Neuronal stem cell (in vitro differentiated cells): ENCODE results near the gene RRBP1.

Experiments
- DNase-seq: peaks from one replicate; pipeline ENCODE4 v3.0.0-alpha.2; 2013; ENCODE audit warnings: low spot score
- H2AFZ ChIP-seq: one replicate; pipeline ENCODE4 v1.6.1; 2013; ENCODE audit warnings: mild to moderate bottlenecking, low read length, inconsistent platforms
- H2AK5ac ChIP-seq: 2 replicates; pipeline ENCODE4 v1.6.1; 2013; ENCODE audit warnings: low read depth, mild to moderate bottlenecking, inconsistent platforms, low read length, moderate library complexity, mixed read lengths
- H2BK120ac ChIP-seq: 2 replicates; pipeline ENCODE4 v1.6.1; 2013; ENCODE audit warnings: low read depth, mild to moderate bottlenecking, inconsistent platforms, low read length, moderate library complexity, mixed read lengths
- H2BK12ac ChIP-seq: one replicate; pipeline ENCODE4 v1.6.1; 2013; ENCODE audit warnings: low read length, inconsistent platforms
- H2BK15ac ChIP-seq: 2 replicates; pipeline ENCODE4 v1.6.1; 2013; ENCODE audit warnings: mild to moderate bottlenecking, low read length, inconsistent platforms, mixed read lengths
- H2BK5ac ChIP-seq: one replicate; pipeline ENCODE4 v1.6.1; 2013; ENCODE audit warnings: inconsistent platforms, mild to moderate bottlenecking, low read length, moderate library complexity
- H3K14ac ChIP-seq: one replicate; pipeline ENCODE4 v1.6.1; 2013; ENCODE audit warnings: low read length, inconsistent platforms
- H3K18ac ChIP-seq: 2 replicates; pipeline ENCODE4 v1.6.1; 2013; ENCODE audit warnings: low read length, inconsistent platforms
- H3K23ac ChIP-seq: 2 replicates; pipeline ENCODE4 v1.6.1; 2013; ENCODE audit warnings: low read depth, mild to moderate bottlenecking, mixed read lengths, low read length, inconsistent platforms; ENCODE audit not compliant: poor library complexity
- H3K27ac ChIP-seq: replicated peaks from 3 replicates; pipeline ENCODE4 v1.5.1; 2013; ENCODE audit warnings: low read length, inconsistent platforms
- H3K27me3 ChIP-seq, 3 experiments: 2 replicates each; pipeline ENCODE4 v1.6.1; 2013; ENCODE audit warnings: low read length in 3 of 3, mild to moderate bottlenecking in 2 of 3, inconsistent platforms in 1 of 3, low read depth in 1 of 3, mixed read lengths in 1 of 3, moderate library complexity in 1 of 3; ENCODE audit not compliant: control insufficient read depth in 3 of 3, insufficient read depth in 3 of 3
- H3K36me3 ChIP-seq, 2 donors: replicated peaks in 1 of 2; 2 replicates each; pipeline ENCODE4 v1.6.1; 2013; ENCODE audit warnings: low read length in 2 of 2; ENCODE audit not compliant: control insufficient read depth in 2 of 2, insufficient read depth in 2 of 2
- H3K4ac ChIP-seq: 2 replicates; pipeline ENCODE4 v1.6.1; 2013; ENCODE audit warnings: inconsistent platforms, mild to moderate bottlenecking, low read length, moderate library complexity
- H3K4me1 ChIP-seq, 2 donors: 1 replicate in 1 of 2; 2 replicates in 1 of 2; pipeline ENCODE4 v1.6.1; 2013; ENCODE audit warnings: low read length in 2 of 2, low read depth in 1 of 2; ENCODE audit not compliant: control insufficient read depth in 2 of 2, insufficient read depth in 1 of 2
- H3K4me2 ChIP-seq: one replicate; pipeline ENCODE4 v1.6.1; 2013; ENCODE audit warnings: mild to moderate bottlenecking, low read length, inconsistent platforms; ENCODE audit not compliant: insufficient read depth, poor library complexity, severe bottlenecking
- H3K4me3 ChIP-seq, 2 donors: 2 replicates each; pipeline ENCODE4 v1.5.1; 2013; ENCODE audit warnings: low read length in 2 of 2, mild to moderate bottlenecking in 2 of 2, inconsistent platforms in 1 of 2, moderate library complexity in 1 of 2
- H3K79me1 ChIP-seq: one replicate; pipeline ENCODE4 v1.6.1; 2013; ENCODE audit warnings: low read depth, mild to moderate bottlenecking, inconsistent platforms, low read length, moderate library complexity
- H3K9ac ChIP-seq: one replicate; pipeline ENCODE4 v1.6.1; 2013; ENCODE audit warnings: mild to moderate bottlenecking, low read depth, low read length, inconsistent platforms; ENCODE audit not compliant: poor library complexity
- H3K9me3 ChIP-seq, 2 donors: replicated peaks in 1 of 2; 2 replicates each; pipeline versions ENCODE3 to v1.6.1; 2013; ENCODE audit warnings: low read length in 2 of 2, mild to moderate bottlenecking in 2 of 2, inconsistent platforms in 1 of 2, low read depth in 1 of 2, mixed read lengths in 1 of 2, moderate library complexity in 1 of 2; ENCODE audit not compliant: control insufficient read depth in 2 of 2, insufficient read depth in 1 of 2
- H4K8ac ChIP-seq: one replicate; pipeline ENCODE4 v1.6.1; 2013; ENCODE audit warnings: low read depth, mild to moderate bottlenecking, inconsistent platforms, low read length, moderate library complexity
- H4K91ac ChIP-seq: one replicate; pipeline ENCODE4 v1.6.1; 2013; ENCODE audit warnings: low read length, low read depth, mild to moderate bottlenecking, inconsistent platforms; ENCODE audit not compliant: poor library complexity
- WGBS, 2 donors: extraction: QIAGEN DNeasy Blood & Tissue Kit; methylation state at CpG; one replicate each; pipeline ENCODE4 v1.1.7; 2013; ENCODE audit warnings: missing lambda C conversion rate in 2 of 2, mixed read lengths in 1 of 2; ENCODE audit not compliant: insufficient read length in 2 of 2, insufficient replicate concordance in 1 of 2; ENCODE audit errors: extremely low coverage in 2 of 2; 5-methylcytosine and 5-hydroxymethylcytosine counted together

The RRBP1 gene

GRCh38 chr20:17723301-17723691 lies 41.3 kb upstream of the RRBP1 start:
- H3K4me3 ChIP-seq: no peak overlapping the region
- no peak overlapping the region for H2BK120ac ChIP-seq
- H3K9ac ChIP-seq: no peak overlapping the region
- no peak overlapping the region for H2BK12ac ChIP-seq
- H4K91ac ChIP-seq: no peak overlapping the region
- no peaks in the 10 kb centered on the region for H3K79me1 ChIP-seq
- H2AK5ac ChIP-seq: no peak overlapping the region
- H2BK15ac ChIP-seq: no peak overlapping the region
- H3K4me1 ChIP-seq: no peaks in the 10 kb centered on the region
- H3K18ac ChIP-seq: no peak overlapping the region
- no CpG with 5 or more reads among the region's 5 CpGs for WGBS, 2 donors
- no peak overlapping the region for H3K27ac ChIP-seq
- no peaks in the 10 kb centered on the region for H3K36me3 ChIP-seq
- no peak overlapping the region for H3K14ac ChIP-seq
- H3K23ac ChIP-seq: no peak overlapping the region
- H4K8ac ChIP-seq: no peak overlapping the region
- H3K4me2 ChIP-seq: no peak overlapping the region
- H2BK5ac ChIP-seq: no peak overlapping the region
- H3K4ac ChIP-seq: no peak overlapping the region
- H3K27me3 ChIP-seq: peaks cover 0 to 20% (median 0%) of the 10 kb centered on the region in 3 experiments
- no peak overlapping the region for H2AFZ ChIP-seq
- DNase-seq: no peak
- H3K9me3 ChIP-seq: peaks cover 0 to 4% of the 10 kb centered on the region in 2 donors

GRCh38 chr20:17722493-17723300 lies 40.7 kb upstream of the RRBP1 start:
- no peak overlapping the region for H2BK15ac ChIP-seq
- H2BK5ac ChIP-seq: no peak overlapping the region
- H3K27me3 ChIP-seq: peaks cover 0 to 20% (median 0%) of the 10 kb centered on the region in 3 experiments
- H3K4me1 ChIP-seq: no peaks in the 10 kb centered on the region
- H3K27ac ChIP-seq: no peak overlapping the region
- peaks cover 0 to 4% of the 10 kb centered on the region in 2 donors for H3K9me3 ChIP-seq
- H2AFZ ChIP-seq: no peak overlapping the region
- H3K14ac ChIP-seq: no peak overlapping the region
- no peak overlapping the region for H3K4me3 ChIP-seq
- no peak overlapping the region for H4K91ac ChIP-seq
- no peaks in the 10 kb centered on the region for H3K36me3 ChIP-seq
- H2BK120ac ChIP-seq: no peak overlapping the region
- H2BK12ac ChIP-seq: no peak overlapping the region
- no peak overlapping the region for H2AK5ac ChIP-seq
- WGBS, 2 donors: no CpG with 5 or more reads among the region's 14 CpGs
- H3K18ac ChIP-seq: no peak overlapping the region
- no peak overlapping the region for H4K8ac ChIP-seq
- H3K4ac ChIP-seq: no peak overlapping the region
- no peak for DNase-seq
- H3K23ac ChIP-seq: no peak overlapping the region
- H3K9ac ChIP-seq: no peak overlapping the region
- H3K79me1 ChIP-seq: no peaks in the 10 kb centered on the region
- H3K4me2 ChIP-seq: no peak overlapping the region

DNA sequence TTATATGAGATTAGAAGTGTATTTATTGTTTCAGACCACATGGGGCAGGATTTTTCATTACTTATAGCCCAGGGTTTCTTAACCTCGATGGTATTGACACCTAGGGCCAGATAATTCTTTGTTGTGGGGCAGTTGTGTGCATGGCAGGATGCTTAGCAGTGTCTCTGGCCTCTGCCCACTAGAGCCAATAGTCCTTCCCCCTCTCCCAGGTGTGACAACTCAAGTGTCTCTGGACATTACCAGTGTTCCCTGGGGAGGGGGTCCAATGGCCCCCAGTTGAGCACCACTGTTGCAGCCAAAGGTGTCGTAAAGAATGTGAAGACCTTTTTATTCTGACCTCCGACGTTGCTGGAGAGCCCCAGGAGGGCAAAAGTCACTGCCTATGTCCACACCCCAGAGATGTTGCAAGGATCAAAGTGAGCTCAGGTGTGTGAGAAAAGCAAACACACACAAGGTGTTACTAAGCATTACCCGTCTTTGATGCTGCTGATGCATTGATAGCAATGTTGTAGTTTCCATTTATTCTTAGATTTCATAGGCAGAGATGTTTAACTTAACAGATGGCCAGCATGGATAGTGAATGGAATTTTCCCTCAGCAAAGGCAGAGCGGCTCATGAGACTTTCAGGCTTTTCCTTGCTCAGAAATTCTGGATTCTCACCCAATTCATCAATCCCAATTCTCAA lies 39.9 kb upstream of the RRBP1 start:
- no peaks in the 10 kb centered on the region for H3K79me1 ChIP-seq
- H3K9me3 ChIP-seq: peaks cover 0 to 4% of the 10 kb centered on the region in 2 donors
- H3K18ac ChIP-seq: no peak overlapping the region
- H3K9ac ChIP-seq: no peak overlapping the region
- no peaks in the 10 kb centered on the region for H3K4me1 ChIP-seq
- no peak for DNase-seq
- no peak overlapping the region for H4K91ac ChIP-seq
- H3K27ac ChIP-seq: no peak overlapping the region
- H3K14ac ChIP-seq: no peak overlapping the region
- H2AFZ ChIP-seq: no peak overlapping the region
- H2BK15ac ChIP-seq: no peak overlapping the region
- H3K4ac ChIP-seq: no peak overlapping the region
- H2AK5ac ChIP-seq: no peak overlapping the region
- H3K36me3 ChIP-seq: no peaks in the 10 kb centered on the region
- H3K4me3 ChIP-seq: no peak overlapping the region
- H2BK12ac ChIP-seq: no peak overlapping the region
- no peak overlapping the region for H2BK5ac ChIP-seq
- H4K8ac ChIP-seq: no peak overlapping the region
- peaks cover 0 to 15% (median 0%) of the 10 kb centered on the region in 3 experiments for H3K27me3 ChIP-seq
- H3K23ac ChIP-seq: no peak overlapping the region
- no peak overlapping the region for H2BK120ac ChIP-seq
- WGBS, 2 donors: no CpG with 5 or more reads among the region's 6 CpGs
- no peak overlapping the region for H3K4me2 ChIP-seq

GRCh38 chr20:17720755-17721154 lies 38.7 kb upstream of the RRBP1 start:
- H2BK12ac ChIP-seq: no peak overlapping the region
- no peaks in the 10 kb centered on the region for H3K79me1 ChIP-seq
- H2BK120ac ChIP-seq: no peak overlapping the region
- H3K27ac ChIP-seq: no peak overlapping the region
- DNase-seq: no peak
- H3K9me3 ChIP-seq: peaks cover 0 to 2% of the 10 kb centered on the region in 2 donors
- no peak overlapping the region for H3K4me2 ChIP-seq
- H3K9ac ChIP-seq: no peak overlapping the region
- no peak overlapping the region for H2AFZ ChIP-seq
- no peak overlapping the region for H2AK5ac ChIP-seq
- no CpG with 5 or more reads among the region's 4 CpGs for WGBS, 2 donors
- no peak overlapping the region for H3K14ac ChIP-seq
- H3K23ac ChIP-seq: no peak overlapping the region
- no peaks in the 10 kb centered on the region for H3K4me1 ChIP-seq
- no peak overlapping the region for H3K18ac ChIP-seq
- no peak overlapping the region for H2BK5ac ChIP-seq
- no peaks in the 10 kb centered on the region for H3K36me3 ChIP-seq
- no peak overlapping the region for H4K8ac ChIP-seq
- H3K4ac ChIP-seq: no peak overlapping the region
- H2BK15ac ChIP-seq: no peak overlapping the region
- H4K91ac ChIP-seq: no peak overlapping the region
- no peak overlapping the region for H3K4me3 ChIP-seq
- H3K27me3 ChIP-seq: peaks cover 0 to 14% (median 0%) of the 10 kb centered on the region in 3 experiments
